ENCODE measurements around the gene RSPH10B. TPM values are rescaled to one million over a fixed set of nuclear protein-coding genes. Genes with fewer than 3 reads are reported as not detected.
"Not testable (repeated sequence)": the region's sequence is repeated elsewhere in the genome, so short reads cannot be mapped to it uniquely, and the experiment has no call there.

The RSPH10B gene
- total and polyA plus RNA-seq, 3 donors from 2014 or later, result 19.0 to 54.7 (median 53.0) TPM

- peak; percentile 72 for DNase-seq
Measured at GRCh38 chr7:5898480-5899224, 71.8 kb downstream of the RSPH10B start, which contains the start of gene CCZ1. Gene CCZ1, plus strand, starts transcription at chr7:5898733. Its CDS starts 67 bp downstream, at chr7:5898800.

GRCh38 chr7:5897369-5897919, 73.0 kb downstream of the RSPH10B start:
- H3K36me3 ChIP-seq (ENCODE audit: low read depth, missing control alignments); H3K4me3 ChIP-seq; H3K9me3 ChIP-seq; H3K27ac ChIP-seq; DNase-seq; H3K27me3 ChIP-seq; intact Hi-C loops (cut with DNase I; ENCODE audit: low total_unique reads); H3K4me1 ChIP-seq: not testable (repeated sequence)
- 37 to 41% methylated on average over 9 to 11 of the region's 13 CpGs for WGBS, 2 donors

More at GRCh38 chr7:5898480-5899224, 71.8 kb downstream of the RSPH10B start, which contains the start of gene CCZ1:
- 0% methylated on average over 23 of the region's 64 CpGs; no CpG with 5 or more reads in 1 of the 2 donors for WGBS, 2 donors
- Histone ChIP-seq H3K27ac (peak within 1 kb of the TSS in 1 of 2 donors; percentile 56), H3K4me3 (peak within 1 kb of the TSS; percentile 51 to 68)
- H3K4me1 ChIP-seq; H3K36me3 ChIP-seq (ENCODE audit: low read depth, missing control alignments); intact Hi-C loops (cut with DNase I; ENCODE audit: low total_unique reads); H3K9me3 ChIP-seq; H3K27me3 ChIP-seq: not testable (repeated sequence)

- intact Hi-C loops (cut with DNase I; ENCODE audit: low total_unique reads), result no loop called here
Measured at GRCh38 chr7:5892498-5892897, 78.0 kb downstream of the RSPH10B start.

GRCh38 chr7:5890244-5890643, 80.2 kb downstream of the RSPH10B start:
- DNase-seq; H3K27me3 ChIP-seq; H3K4me3 ChIP-seq; H3K9me3 ChIP-seq; H3K36me3 ChIP-seq (ENCODE audit: low read depth, missing control alignments); H3K4me1 ChIP-seq; intact Hi-C loops (cut with DNase I; ENCODE audit: low total_unique reads); H3K27ac ChIP-seq: not testable (repeated sequence)
- 92 to 100% methylated on average over 2 of the region's 2 CpGs for WGBS, 2 donors

More at GRCh38 chr7:5892498-5892897, 78.0 kb downstream of the RSPH10B start:
- WGBS, 2 donors, result 92 to 98% methylated on average over 9 of the region's 9 CpGs
- Histone ChIP-seq H3K4me1 (no peaks in the 10 kb centered on the region), H3K4me3 (no peak overlapping the region), H3K9me3 (no peaks in the 10 kb centered on the region), H3K27ac (no peak overlapping the region), H3K36me3 (ENCODE audit: low read depth, missing control alignments) (no peaks in the 10 kb centered on the region), H3K27me3 (no peaks in the 10 kb centered on the region)
- TF ChIP-seq POLR2A (IDR thresholded peaks at IDR 0.05) (no peak), CTCF (IDR thresholded peaks at IDR 0.05) (no peak)
- DNase-seq, result no peak

GRCh38 chr7:5888021-5888420, 82.5 kb downstream of the RSPH10B start:
- intact Hi-C loops (cut with DNase I; ENCODE audit: low total_unique reads), result not testable (repeated sequence)
- 90 to 92% methylated on average over 5 of the region's 5 CpGs for WGBS, 2 donors

GRCh38 chr7:5884431-5884830, 86.1 kb downstream of the RSPH10B start:
- H3K27ac ChIP-seq; H3K9me3 ChIP-seq; H3K4me3 ChIP-seq; intact Hi-C loops (cut with DNase I; ENCODE audit: low total_unique reads); H3K36me3 ChIP-seq (ENCODE audit: low read depth, missing control alignments); H3K4me1 ChIP-seq; H3K27me3 ChIP-seq; DNase-seq: not testable (repeated sequence)
- 91 to 96% methylated on average over 5 of the region's 5 CpGs for WGBS, 2 donors

More at GRCh38 chr7:5888021-5888420, 82.5 kb downstream of the RSPH10B start:
- H3K4me3 ChIP-seq; H3K36me3 ChIP-seq (ENCODE audit: low read depth, missing control alignments); H3K27ac ChIP-seq; H3K27me3 ChIP-seq; H3K9me3 ChIP-seq; H3K4me1 ChIP-seq; DNase-seq: not testable (repeated sequence)

- H3K4me3 ChIP-seq; H3K9me3 ChIP-seq; H3K36me3 ChIP-seq (ENCODE audit: low read depth, missing control alignments); H3K27ac ChIP-seq; H3K27me3 ChIP-seq; DNase-seq; intact Hi-C loops (cut with DNase I; ENCODE audit: low total_unique reads); H3K4me1 ChIP-seq: not testable (repeated sequence)
- 46 to 47% methylated on average over 6 of the region's 6 CpGs for WGBS, 2 donors
Measured at GRCh38 chr7:5880106-5880505, 90.4 kb downstream of the RSPH10B start.

- H3K9me3 ChIP-seq; H3K27ac ChIP-seq; DNase-seq; H3K4me1 ChIP-seq; H3K36me3 ChIP-seq (ENCODE audit: low read depth, missing control alignments); H3K4me3 ChIP-seq; intact Hi-C loops (cut with DNase I; ENCODE audit: low total_unique reads); H3K27me3 ChIP-seq: not testable (repeated sequence)
- 68 to 76% methylated on average over 3 of the region's 3 CpGs for WGBS, 2 donors
Measured at GRCh38 chr7:5879591-5879990, 90.9 kb downstream of the RSPH10B start.

Small RNAs within 50 kb of the gene (small RNA-seq; reads per million reads assigned to genes)
- gene RF00019 (0 reads per million in 2 donors), gene SNORA80D (3.2 to 4.5 reads per million in 2 donors)

Other genes starting within 250 kb of the RSPH10B start
- 100 to 1,000 TPM in 1 of 2 donors, 10 to 100 TPM in 1; 96.4 to 112 TPM for gene RNF216, start 189.0 kb downstream of the RSPH10B start, total RNA-seq
- gene RNF216, start 189.0 kb downstream of the RSPH10B start, polyA plus RNA-seq (ENCODE audit: insufficient read depth, low read depth, low replicate concordance), result 78.6 TPM
- gene OCM, start 89.9 kb downstream of the RSPH10B start, total RNA-seq, result 1 to 10 TPM; 1.2 to 1.6 TPM
- 2.3 TPM for gene OCM, start 89.9 kb downstream of the RSPH10B start, polyA plus RNA-seq (ENCODE audit: insufficient read depth, low read depth, low replicate concordance)
- 10 to 100 TPM; 47.4 to 56.1 TPM for gene CCZ1, start 72.0 kb downstream of the RSPH10B start, total RNA-seq
- 48.0 TPM for gene CCZ1, start 72.0 kb downstream of the RSPH10B start, polyA plus RNA-seq (ENCODE audit: insufficient read depth, low read depth, low replicate concordance)
- gene PMS2, start 38.4 kb upstream of the RSPH10B start, total RNA-seq, result 10 to 100 TPM in 1 of 2 donors, 1 to 10 TPM in 1; 9.9 to 13.3 TPM
- 9.2 TPM for gene PMS2, start 38.4 kb upstream of the RSPH10B start, polyA plus RNA-seq (ENCODE audit: insufficient read depth, low read depth, low replicate concordance)
- gene AIMP2, start 38.6 kb upstream of the RSPH10B start, total RNA-seq, result 10 to 100 TPM; 53.0 to 63.4 TPM
- gene AIMP2, start 38.6 kb upstream of the RSPH10B start, polyA plus RNA-seq (ENCODE audit: insufficient read depth, low read depth, low replicate concordance), result 121 TPM
- gene ANKRD61, start 60.7 kb upstream of the RSPH10B start, total RNA-seq, result 1 to 10 TPM; 6.8 to 8.4 TPM
- 17.3 TPM for gene ANKRD61, start 60.7 kb upstream of the RSPH10B start, polyA plus RNA-seq (ENCODE audit: insufficient read depth, low read depth, low replicate concordance)
- 100 to 1,000 TPM; 278 to 286 TPM for gene EIF2AK1, start 88.5 kb upstream of the RSPH10B start, total RNA-seq
- 44.5 TPM for gene EIF2AK1, start 88.5 kb upstream of the RSPH10B start, polyA plus RNA-seq (ENCODE audit: insufficient read depth, low read depth, low replicate concordance)
- 10 to 100 TPM; 35.1 to 47.2 TPM for gene USP42, start 134.3 kb upstream of the RSPH10B start, total RNA-seq
- gene USP42, start 134.3 kb upstream of the RSPH10B start, polyA plus RNA-seq (ENCODE audit: insufficient read depth, low read depth, low replicate concordance), result 39.3 TPM